HepG2 (cell line): ENCODE results near the gene KAZN. TPM values are rescaled to one million over a fixed set of nuclear protein-coding genes. Genes with fewer than 3 reads are reported as not detected.

Source experiments
- ATRX ChIP-seq: sonication (generic); formaldehyde crosslinking; IDR thresholded peaks from 2 replicates; pipeline ENCODE4 v1.4.0; 2020; ENCODE audit warnings: missing genetic modification reagents, borderline replicate concordance
- DMAP1 ChIP-seq: IDR thresholded peaks from 2 replicates; pipeline ENCODE4 v1.6.1; 2016
- ELF3 ChIP-seq: IDR thresholded peaks from 2 replicates; pipeline ENCODE4 v1.6.1; 2016; ENCODE audit warnings: missing genetic modification reagents, missing compliant biosample characterization
- HNRNPUL1 ChIP-seq: fragments of 200-400 bp; formaldehyde crosslinking; IDR thresholded peaks from 2 replicates; pipeline ENCODE4 v1.6.1; 2017; ENCODE audit warnings: low read depth, mild to moderate bottlenecking, low read length, moderate library complexity
- KMT2B ChIP-seq: IDR thresholded peaks from 2 replicates; pipeline ENCODE4 v1.6.1; 2016; ENCODE audit warnings: missing genetic modification reagents, missing compliant biosample characterization
- MIER2 ChIP-seq: IDR thresholded peaks from 2 replicates; pipeline ENCODE4 v1.6.1; 2016; ENCODE audit warnings: missing biosample characterization, missing genetic modification reagents
- NONO ChIP-seq, 2 experiments: fragments of 450-650 bp in 1 of 2; sonication (generic) in 1 of 2; formaldehyde crosslinking in 1 of 2; IDR thresholded peaks in 1 of 2; conservative IDR thresholded peaks in 1 of 2; 2 replicates each; pipeline versions ENCODE4 v1.6.1 to v1.8.0; 2017 to 2022; ENCODE audit warnings: mild to moderate bottlenecking in 1 of 2, missing genetic modification reagents in 1 of 2, moderate library complexity in 1 of 2
- SOX6 ChIP-seq, 2 experiments: fragments of 450-650 bp in 1 of 2; sonication (generic) in 1 of 2; formaldehyde crosslinking in 1 of 2; IDR thresholded peaks; 2 replicates each; pipeline versions ENCODE4 v1.4.0 to v1.6.1; 2017 to 2020; ENCODE audit warnings: antibody characterized with exemption in 1 of 2, mild to moderate bottlenecking in 1 of 2, missing genetic modification reagents in 1 of 2
- ZNF350 ChIP-seq: sonication (generic); formaldehyde crosslinking; IDR thresholded peaks from 2 replicates; pipeline ENCODE4 v1.4.0; 2020; ENCODE audit warnings: mild to moderate bottlenecking, low read depth, missing genetic modification reagents, borderline replicate concordance
- ZNF484 ChIP-seq: sonication (generic); formaldehyde crosslinking; IDR thresholded peaks from 2 replicates; pipeline ENCODE4 v1.5.1; 2020; ENCODE audit warnings: mild to moderate bottlenecking, low read depth, missing genetic modification reagents, borderline replicate concordance
- ZNF546 ChIP-seq: sonication (generic); formaldehyde crosslinking; conservative IDR thresholded peaks from 2 replicates; pipeline ENCODE4 v1.8.1; 2023; ENCODE audit warnings: mild to moderate bottlenecking, missing genetic modification reagents
- ZNF562 ChIP-seq: sonication (generic); formaldehyde crosslinking; IDR thresholded peaks from 2 replicates; pipeline ENCODE4 v1.8.0; 2022; ENCODE audit warnings: missing genetic modification reagents, borderline replicate concordance
- ZNF747 ChIP-seq: sonication (generic); formaldehyde crosslinking; IDR thresholded peaks from 2 replicates; pipeline ENCODE4 v1.8.1; 2023; ENCODE audit warnings: missing genetic modification reagents, mild to moderate bottlenecking, borderline replicate concordance
- polyA plus RNA-seq, 8 experiments: library from polyadenylated mRNA; depleted of rRNA in 3 of 8; stranded (reverse) in 7 of 8; unstranded in 1 of 8; fragments of >200 nt; fragmentation: Illumina TruSeq in 4 of 8; extraction: Trizol in 4 of 8; gene quantifications; 2 replicates each; pipeline versions ENCODE4 v1.2.1 to v1.2.3, GENCODE V29; 2011 to 2016; ENCODE audit warnings: low read depth in 4 of 8, missing spikeins in 1 of 8, mixed read lengths in 1 of 8; ENCODE audit not compliant: insufficient read depth in 1 of 8
- total RNA-seq, 5 experiments: library from RNA; depleted of rRNA; stranded (reverse); fragments of >200 nt; fragmentation: Illumina TruSeq; extraction: Trizol; gene quantifications; 2 replicates each; pipeline ENCODE4 v1.2.3, GENCODE V29; 2016; ENCODE audit warnings: low read depth in 1 of 5
- TF ChIP-seq, protein P1 (sequence below): fragments of 450-650 bp; IDR thresholded peaks from 2 replicates; pipeline ENCODE4 v1.6.1; 2017
- TF ChIP-seq, protein P2 (sequence below): sonication (generic); formaldehyde crosslinking; IDR thresholded peaks from 2 replicates; pipeline ENCODE4 v1.5.0; 2020; ENCODE audit warnings: missing genetic modification reagents
- TF ChIP-seq, protein P3 (sequence below): sonication (generic); formaldehyde crosslinking; IDR thresholded peaks from 2 replicates; pipeline ENCODE4 v1.5.1; 2020; ENCODE audit warnings: mild to moderate bottlenecking, missing genetic modification reagents, moderate library complexity
- TF ChIP-seq, protein P4 (sequence below): sonication (generic); formaldehyde crosslinking; IDR thresholded peaks from 2 replicates; pipeline ENCODE4 v1.4.0; 2020; ENCODE audit warnings: missing genetic modification reagents, borderline replicate concordance

The KAZN gene
- total and polyA plus RNA-seq, 2 of the 13 experiments (the other 11 are each of a cell fraction or from before 2014, with no cell fraction given), result 10.4 to 13.5 TPM

DNA sequence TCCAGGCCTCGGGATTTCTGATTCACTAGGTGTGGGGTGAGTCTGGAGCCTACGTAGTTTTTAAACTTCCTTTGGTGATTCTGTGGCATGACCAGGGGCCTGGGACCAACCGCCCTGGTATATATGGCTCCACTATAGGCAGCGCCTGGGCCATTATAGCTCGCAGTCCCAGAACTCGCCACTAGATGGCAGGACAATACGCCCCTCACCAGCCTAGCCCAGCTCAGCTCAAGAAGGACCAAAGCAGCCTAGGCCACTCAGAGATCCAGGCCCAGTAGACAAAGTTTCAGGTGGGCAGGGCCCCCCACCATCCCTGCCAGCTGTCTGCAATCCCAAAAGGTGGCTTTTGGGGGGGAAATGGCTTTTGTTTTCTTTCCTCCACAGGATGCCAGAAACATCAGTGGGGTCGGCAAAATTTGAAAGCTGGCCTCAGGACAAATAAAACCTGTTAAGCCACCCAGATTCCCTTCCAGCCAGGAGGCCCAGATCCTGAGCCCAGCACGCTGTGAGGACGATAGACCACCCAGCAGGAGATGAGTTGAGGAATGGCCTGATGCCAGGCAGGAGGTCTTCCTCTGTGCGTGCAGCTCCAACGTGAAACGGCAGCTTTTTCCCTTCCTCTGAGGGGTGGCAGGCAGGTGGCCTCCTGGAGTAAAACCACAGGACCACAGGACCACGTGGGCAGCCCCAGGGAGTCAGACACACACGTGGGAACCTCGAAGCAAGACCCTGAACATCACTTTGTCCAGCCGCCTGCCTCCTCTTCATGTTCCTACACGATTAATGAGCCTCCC lies 530.2 kb downstream of the KAZN start (continued):
- TF ChIP-seq, protein P1, sequence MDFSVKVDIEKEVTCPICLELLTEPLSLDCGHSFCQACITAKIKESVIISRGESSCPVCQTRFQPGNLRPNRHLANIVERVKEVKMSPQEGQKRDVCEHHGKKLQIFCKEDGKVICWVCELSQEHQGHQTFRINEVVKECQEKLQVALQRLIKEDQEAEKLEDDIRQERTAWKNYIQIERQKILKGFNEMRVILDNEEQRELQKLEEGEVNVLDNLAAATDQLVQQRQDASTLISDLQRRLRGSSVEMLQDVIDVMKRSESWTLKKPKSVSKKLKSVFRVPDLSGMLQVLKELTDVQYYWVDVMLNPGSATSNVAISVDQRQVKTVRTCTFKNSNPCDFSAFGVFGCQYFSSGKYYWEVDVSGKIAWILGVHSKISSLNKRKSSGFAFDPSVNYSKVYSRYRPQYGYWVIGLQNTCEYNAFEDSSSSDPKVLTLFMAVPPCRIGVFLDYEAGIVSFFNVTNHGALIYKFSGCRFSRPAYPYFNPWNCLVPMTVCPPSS, result no peak
- TF ChIP-seq NONO (IDR thresholded peaks at IDR 0.05), result no peak
- TF ChIP-seq NONO (CRISPR knock-in tag; conservative IDR thresholded peaks at IDR 0.05), result no peak
- TF ChIP-seq KMT2B (CRISPR knock-in tag), result no peak
- TF ChIP-seq ZNF350 (CRISPR knock-in tag), result no peak
- TF ChIP-seq, protein P2, sequence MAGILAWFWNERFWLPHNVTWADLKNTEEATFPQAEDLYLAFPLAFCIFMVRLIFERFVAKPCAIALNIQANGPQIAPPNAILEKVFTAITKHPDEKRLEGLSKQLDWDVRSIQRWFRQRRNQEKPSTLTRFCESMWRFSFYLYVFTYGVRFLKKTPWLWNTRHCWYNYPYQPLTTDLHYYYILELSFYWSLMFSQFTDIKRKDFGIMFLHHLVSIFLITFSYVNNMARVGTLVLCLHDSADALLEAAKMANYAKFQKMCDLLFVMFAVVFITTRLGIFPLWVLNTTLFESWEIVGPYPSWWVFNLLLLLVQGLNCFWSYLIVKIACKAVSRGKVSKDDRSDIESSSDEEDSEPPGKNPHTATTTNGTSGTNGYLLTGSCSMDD (CRISPR knock-in tag), result no peak
- TF ChIP-seq HNRNPUL1, result no peak
- TF ChIP-seq SOX6 (IDR thresholded peaks at IDR 0.05), result no peak
- TF ChIP-seq SOX6 (CRISPR knock-in tag; IDR thresholded peaks at IDR 0.05), result no peak
- no peak for TF ChIP-seq ATRX (CRISPR knock-in tag)
- peak; percentile 21; the same call in 1 of the 2 replicates for TF ChIP-seq ZNF747 (CRISPR knock-in tag)
- no peak for TF ChIP-seq ZNF546 (CRISPR knock-in tag)
- TF ChIP-seq DMAP1 (CRISPR knock-in tag), result no peak
- TF ChIP-seq ZNF562 (CRISPR knock-in tag), result no peak
- TF ChIP-seq, protein P3, sequence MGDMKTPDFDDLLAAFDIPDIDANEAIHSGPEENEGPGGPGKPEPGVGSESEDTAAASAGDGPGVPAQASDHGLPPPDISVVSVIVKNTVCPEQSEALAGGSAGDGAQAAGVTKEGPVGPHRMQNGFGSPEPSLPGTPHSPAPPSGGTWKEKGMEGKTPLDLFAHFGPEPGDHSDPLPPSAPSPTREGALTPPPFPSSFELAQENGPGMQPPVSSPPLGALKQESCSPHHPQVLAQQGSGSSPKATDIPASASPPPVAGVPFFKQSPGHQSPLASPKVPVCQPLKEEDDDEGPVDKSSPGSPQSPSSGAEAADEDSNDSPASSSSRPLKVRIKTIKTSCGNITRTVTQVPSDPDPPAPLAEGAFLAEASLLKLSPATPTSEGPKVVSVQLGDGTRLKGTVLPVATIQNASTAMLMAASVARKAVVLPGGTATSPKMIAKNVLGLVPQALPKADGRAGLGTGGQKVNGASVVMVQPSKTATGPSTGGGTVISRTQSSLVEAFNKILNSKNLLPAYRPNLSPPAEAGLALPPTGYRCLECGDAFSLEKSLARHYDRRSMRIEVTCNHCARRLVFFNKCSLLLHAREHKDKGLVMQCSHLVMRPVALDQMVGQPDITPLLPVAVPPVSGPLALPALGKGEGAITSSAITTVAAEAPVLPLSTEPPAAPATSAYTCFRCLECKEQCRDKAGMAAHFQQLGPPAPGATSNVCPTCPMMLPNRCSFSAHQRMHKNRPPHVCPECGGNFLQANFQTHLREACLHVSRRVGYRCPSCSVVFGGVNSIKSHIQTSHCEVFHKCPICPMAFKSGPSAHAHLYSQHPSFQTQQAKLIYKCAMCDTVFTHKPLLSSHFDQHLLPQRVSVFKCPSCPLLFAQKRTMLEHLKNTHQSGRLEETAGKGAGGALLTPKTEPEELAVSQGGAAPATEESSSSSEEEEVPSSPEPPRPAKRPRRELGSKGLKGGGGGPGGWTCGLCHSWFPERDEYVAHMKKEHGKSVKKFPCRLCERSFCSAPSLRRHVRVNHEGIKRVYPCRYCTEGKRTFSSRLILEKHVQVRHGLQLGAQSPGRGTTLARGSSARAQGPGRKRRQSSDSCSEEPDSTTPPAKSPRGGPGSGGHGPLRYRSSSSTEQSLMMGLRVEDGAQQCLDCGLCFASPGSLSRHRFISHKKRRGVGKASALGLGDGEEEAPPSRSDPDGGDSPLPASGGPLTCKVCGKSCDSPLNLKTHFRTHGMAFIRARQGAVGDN, result peak; percentile 56
- TF ChIP-seq, protein P4, sequence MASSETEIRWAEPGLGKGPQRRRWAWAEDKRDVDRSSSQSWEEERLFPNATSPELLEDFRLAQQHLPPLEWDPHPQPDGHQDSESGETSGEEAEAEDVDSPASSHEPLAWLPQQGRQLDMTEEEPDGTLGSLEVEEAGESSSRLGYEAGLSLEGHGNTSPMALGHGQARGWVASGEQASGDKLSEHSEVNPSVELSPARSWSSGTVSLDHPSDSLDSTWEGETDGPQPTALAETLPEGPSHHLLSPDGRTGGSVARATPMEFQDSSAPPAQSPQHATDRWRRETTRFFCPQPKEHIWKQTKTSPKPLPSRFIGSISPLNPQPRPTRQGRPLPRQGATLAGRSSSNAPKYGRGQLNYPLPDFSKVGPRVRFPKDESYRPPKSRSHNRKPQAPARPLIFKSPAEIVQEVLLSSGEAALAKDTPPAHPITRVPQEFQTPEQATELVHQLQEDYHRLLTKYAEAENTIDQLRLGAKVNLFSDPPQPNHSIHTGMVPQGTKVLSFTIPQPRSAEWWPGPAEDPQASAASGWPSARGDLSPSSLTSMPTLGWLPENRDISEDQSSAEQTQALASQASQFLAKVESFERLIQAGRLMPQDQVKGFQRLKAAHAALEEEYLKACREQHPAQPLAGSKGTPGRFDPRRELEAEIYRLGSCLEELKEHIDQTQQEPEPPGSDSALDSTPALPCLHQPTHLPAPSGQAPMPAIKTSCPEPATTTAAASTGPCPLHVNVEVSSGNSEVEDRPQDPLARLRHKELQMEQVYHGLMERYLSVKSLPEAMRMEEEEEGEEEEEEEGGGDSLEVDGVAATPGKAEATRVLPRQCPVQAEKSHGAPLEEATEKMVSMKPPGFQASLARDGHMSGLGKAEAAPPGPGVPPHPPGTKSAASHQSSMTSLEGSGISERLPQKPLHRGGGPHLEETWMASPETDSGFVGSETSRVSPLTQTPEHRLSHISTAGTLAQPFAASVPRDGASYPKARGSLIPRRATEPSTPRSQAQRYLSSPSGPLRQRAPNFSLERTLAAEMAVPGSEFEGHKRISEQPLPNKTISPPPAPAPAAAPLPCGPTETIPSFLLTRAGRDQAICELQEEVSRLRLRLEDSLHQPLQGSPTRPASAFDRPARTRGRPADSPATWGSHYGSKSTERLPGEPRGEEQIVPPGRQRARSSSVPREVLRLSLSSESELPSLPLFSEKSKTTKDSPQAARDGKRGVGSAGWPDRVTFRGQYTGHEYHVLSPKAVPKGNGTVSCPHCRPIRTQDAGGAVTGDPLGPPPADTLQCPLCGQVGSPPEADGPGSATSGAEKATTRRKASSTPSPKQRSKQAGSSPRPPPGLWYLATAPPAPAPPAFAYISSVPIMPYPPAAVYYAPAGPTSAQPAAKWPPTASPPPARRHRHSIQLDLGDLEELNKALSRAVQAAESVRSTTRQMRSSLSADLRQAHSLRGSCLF (CRISPR knock-in tag), result no peak
- TF ChIP-seq ELF3 (CRISPR knock-in tag), result no peak
- TF ChIP-seq MIER2 (CRISPR knock-in tag), result no peak
- no peak for TF ChIP-seq ZNF484 (CRISPR knock-in tag)
